Endothelial cell of umbilical vein (primary cell): ENCODE results near the gene ZP1. TPM values are rescaled to one million over a fixed set of nuclear protein-coding genes. Genes with fewer than 3 reads are reported as not detected.

Source experiments
- BruUV-seq: library from RNA; stranded (reverse); fragments of 400-500 nt; replicated peaks from 2 replicates; lab custom pipeline; 2021; lab: Mats Ljungman, UMichigan
- CTCF ChIA-PET: fragments of 300-600, 350-600 bp; sonication (Branson Sonifier 250); formaldehyde crosslinking; loops from one replicate; lab custom pipeline; 2021; ENCODE audit warnings: antibody characterized with exemption, inconsistent platforms; lab: Charles Lee
- POLR2A ChIA-PET: fragments of 300-600, 350-600 bp; sonication (Branson Sonifier 250); formaldehyde crosslinking; loops from one replicate; lab custom pipeline; 2021; ENCODE audit warnings: antibody characterized with exemption, inconsistent platforms; lab: Charles Lee
- DNase-seq: peaks from one replicate; pipeline ENCODE4 v3.0.0-alpha.2; 2011; ENCODE audit warnings: low read depth, low spot score
- FAIRE-seq: peaks from 2 replicates; lab custom pipeline; 2011; peaks lifted over from hg19 to GRCh38; lab: Jason Lieb, UNC
- H2AFZ ChIP-seq: 2 replicates; pipeline ENCODE4 v1.6.0; 2012; ENCODE audit warnings: low read depth, low read length, control low read depth, inconsistent platforms
- H3K27ac ChIP-seq: 2 replicates; pipeline ENCODE4 v1.5.1; 2011; ENCODE audit warnings: low read depth, mild to moderate bottlenecking, control low read depth, low read length, moderate library complexity; ENCODE audit not compliant: insufficient read depth
- H3K27me3 ChIP-seq, 2 experiments: 2 replicates each; pipeline versions ENCODE4 v1.6.0 to v1.6.1; 2011; ENCODE audit warnings: low read length in 2 of 2, mixed read lengths in 1 of 2; ENCODE audit not compliant: control insufficient read depth in 2 of 2, insufficient read depth in 2 of 2
- H3K36me3 ChIP-seq, 2 experiments: 2 replicates in 1 of 2; 3 replicates in 1 of 2; pipeline ENCODE4 v1.5.1; 2011; ENCODE audit warnings: low read length in 2 of 2, mild to moderate bottlenecking in 1 of 2, moderate library complexity in 1 of 2; ENCODE audit not compliant: control insufficient read depth in 2 of 2, insufficient read depth in 2 of 2; ENCODE audit errors: extremely low read depth in 1 of 2
- H3K4me1 ChIP-seq: 3 replicates; pipeline ENCODE4 v1.5.1; 2011; ENCODE audit warnings: mild to moderate bottlenecking, low read length; ENCODE audit not compliant: control insufficient read depth, insufficient read depth; ENCODE audit errors: extremely low read depth
- H3K4me2 ChIP-seq: 2 replicates; pipeline ENCODE4 v1.6.1; 2011; ENCODE audit warnings: low read length, control low read depth, mixed read lengths; ENCODE audit not compliant: insufficient read depth
- H3K4me3 ChIP-seq, 3 experiments: fragments of 200-600 bp in 1 of 3; sonication (generic), shearing (Covaris generic) in 1 of 3; replicated peaks in 1 of 3; 2 replicates each; pipeline ENCODE4 v1.5.1; 2011 to 2016; ENCODE audit warnings: control low read depth in 3 of 3, low read length in 3 of 3, mild to moderate bottlenecking in 2 of 3, inconsistent platforms in 1 of 3, low read depth in 1 of 3, moderate library complexity in 1 of 3; ENCODE audit not compliant: insufficient read depth in 1 of 3
- H3K79me2 ChIP-seq: 2 replicates; pipeline ENCODE4 v1.6.0; 2012; ENCODE audit warnings: low read length, inconsistent platforms; ENCODE audit not compliant: control insufficient read depth, insufficient read depth
- H3K9ac ChIP-seq: replicated peaks from 2 replicates; pipeline ENCODE3; 2011; ENCODE audit warnings: low read length, control low read depth; ENCODE audit not compliant: insufficient read depth; ENCODE audit errors: extremely low read depth
- H3K9me1 ChIP-seq: replicated peaks from 3 replicates; pipeline ENCODE4 v1.6.0; 2011; ENCODE audit warnings: mild to moderate bottlenecking, low read length; ENCODE audit not compliant: control insufficient read depth, insufficient read depth; ENCODE audit errors: extremely low read depth
- H3K9me3 ChIP-seq: replicated peaks from 2 replicates; pipeline ENCODE4 v1.5.1; 2012; ENCODE audit warnings: low read length, inconsistent platforms; ENCODE audit not compliant: control insufficient read depth, insufficient read depth
- H4K20me1 ChIP-seq: replicated peaks from 2 replicates; pipeline ENCODE3; 2011; ENCODE audit warnings: mild to moderate bottlenecking, low read length; ENCODE audit not compliant: control insufficient read depth, insufficient read depth; ENCODE audit errors: extremely low read depth
- GATA2 ChIP-seq: IDR thresholded peaks from 2 replicates; pipeline ENCODE4 v1.7.0; 2011; ENCODE audit warnings: low read depth, mild to moderate bottlenecking, moderate library complexity, mixed read lengths, low read length; ENCODE audit not compliant: insufficient read length, insufficient read depth
- JUN ChIP-seq: IDR thresholded peaks from 2 replicates; pipeline ENCODE4 v1.6.1; 2011; ENCODE audit warnings: borderline replicate concordance, low read depth; ENCODE audit not compliant: insufficient read length, insufficient read depth
- MYC ChIP-seq: IDR thresholded peaks from one replicate; pipeline ENCODE4 v1.6.1; 2011; ENCODE audit warnings: mild to moderate bottlenecking, low read depth, low read length
- POLR2AphosphoS5 ChIP-seq: IDR thresholded peaks from 2 replicates; pipeline ENCODE4 v1.6.1; 2012; ENCODE audit warnings: low read depth, mild to moderate bottlenecking, control low read depth, low read length, moderate library complexity; ENCODE audit not compliant: insufficient read depth
- dilution Hi-C: fragments of 300-500 bp; cut with MboI; formaldehyde crosslinking; loops from one replicate; pipeline ENCODE4 v1.15.0; 2019; ENCODE audit warnings: low sequenced_read_pairs; ENCODE audit not compliant: extremely low pct_ligation_motif_present
- intact Hi-C: fragments of 100-400 bp; cut with micrococcal nuclease; formaldehyde crosslinking; loops from one replicate; pipeline ENCODE4 v1.10.0; 2022
- polyA plus RNA-seq, 4 experiments: library from polyadenylated mRNA; depleted of rRNA in 3 of 4; stranded (reverse) in 3 of 4; unstranded in 1 of 4; fragments of >200 nt; gene quantifications; 2 replicates each; pipeline versions ENCODE4 v1.2.1 to v1.2.3, GENCODE V29; 2011 to 2012; ENCODE audit warnings: missing spikeins in 1 of 4
- total RNA-seq: library from RNA; stranded (reverse); gene quantifications from 2 replicates; pipeline ENCODE4 v1.2.3, GENCODE V29; 2021
- TF ChIP-seq, protein P1 (sequence below): IDR thresholded peaks from 2 replicates; pipeline ENCODE4 v1.6.1; 2011; ENCODE audit not compliant: insufficient read depth, insufficient read length

The ZP1 gene
- total and polyA plus RNA-seq, 2 donors (not counting 3 experiments of a cell fraction or from before 2014, with no cell fraction given): not detected

DNA sequence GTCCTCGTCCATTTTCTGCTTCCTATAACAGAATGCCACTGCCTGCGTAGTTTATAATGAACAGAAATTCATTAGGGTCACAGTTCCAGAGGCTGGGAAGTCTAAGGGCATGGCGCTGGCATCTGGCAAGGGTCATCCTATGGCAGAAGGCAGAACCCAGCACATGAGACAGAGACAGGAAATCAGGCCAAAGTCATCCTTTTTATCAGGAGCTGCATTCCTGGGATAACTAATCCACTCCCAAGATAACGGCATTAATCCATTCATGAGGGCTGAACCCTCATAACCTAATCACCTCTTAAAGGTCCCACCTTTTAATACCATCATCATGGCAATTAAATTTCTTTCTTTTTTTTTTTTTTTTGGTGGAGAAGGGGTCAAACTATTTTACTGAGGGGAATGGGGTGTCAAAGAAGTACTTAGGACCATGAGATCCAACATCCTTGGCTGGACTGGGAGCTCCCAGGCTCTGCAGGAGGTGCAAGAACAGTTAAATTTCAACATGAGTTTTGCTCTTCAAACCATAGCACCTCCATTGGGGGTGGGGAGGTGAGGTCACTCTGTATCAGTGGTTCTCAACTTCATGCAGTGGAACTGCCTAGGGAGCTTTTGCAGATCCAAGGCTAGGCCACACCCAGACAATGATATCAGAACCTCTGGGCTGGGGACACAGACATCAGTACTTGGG is 51.1 kb downstream of the ZP1 start:
- Histone ChIP-seq H3K9ac (no peak overlapping the region), H3K79me2 (peaks cover 51% of the 10 kb centered on the region), H3K4me2 (no peak overlapping the region), H3K27me3 (no peaks in the 10 kb centered on the region), H3K9me3 (no peaks in the 10 kb centered on the region), H3K9me1 (no peaks in the 10 kb centered on the region), H4K20me1 (no peaks in the 10 kb centered on the region), H2AFZ (no peak overlapping the region), H3K4me1 (peaks cover 33% of the 10 kb centered on the region), H3K36me3 (peaks cover 3 to 19% of the 10 kb centered on the region in 2 experiments), H3K27ac (peak overlapping the region; percentile 1), H3K4me3 (no peak overlapping the region)
- TF ChIP-seq GATA2 (peak; percentile 28), MYC (no peak)
- intact Hi-C loops (loop anchor here (10.0 kb wide), 1 partner anchor 216 kb away; no protein-coding TSS in a partner anchor), dilution Hi-C loops (no loop called here)
- FAIRE-seq: no peak
- DNase-seq: no peak
- no TSS peak for BruUV-seq
- CTCF ChIA-PET: interaction anchor here (1.0 to 1.5 kb wide), 2 partner anchors 19 to 22 kb away, joined by 3 to 6 read pairs; no protein-coding TSS in a partner anchor
- POLR2A ChIA-PET: no interaction called here

DNA sequence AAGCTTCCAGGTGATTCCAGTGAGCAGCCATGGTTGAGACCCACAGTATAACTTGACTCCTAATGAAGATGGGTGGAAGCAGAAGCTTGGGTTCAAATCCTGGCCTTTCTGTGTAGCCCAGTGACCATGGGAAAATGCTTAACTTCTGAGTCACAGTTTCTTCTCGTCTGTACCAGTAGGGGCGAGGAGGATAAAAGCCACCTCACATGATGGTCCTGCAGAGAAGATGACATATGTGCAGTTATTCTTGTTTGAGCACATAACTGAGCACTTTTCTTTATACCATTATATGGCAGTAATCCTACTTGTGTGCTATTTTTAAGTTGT is 51.6 kb downstream of the ZP1 start:
- H3K4me1 ChIP-seq: peaks cover 31% of the 10 kb centered on the region
- no peaks in the 10 kb centered on the region for H3K27me3 ChIP-seq
- H3K27ac ChIP-seq: peak overlapping the region; percentile 1
- no peaks in the 10 kb centered on the region for H3K9me3 ChIP-seq
- peak; percentile 75 for FAIRE-seq
- intact Hi-C loops (loop anchor here (10.0 kb wide), 1 partner anchor 216 kb away; no protein-coding TSS in a partner anchor), dilution Hi-C loops (no loop called here)
- peaks cover 51% of the 10 kb centered on the region for H3K79me2 ChIP-seq
- H4K20me1 ChIP-seq: no peaks in the 10 kb centered on the region
- no peak overlapping the region for H3K4me3 ChIP-seq
- no peak for DNase-seq
- CTCF ChIA-PET: interaction anchor here (1.0 to 1.5 kb wide), 3 partner anchors 19 to 143 kb away, joined by 3 to 6 read pairs (median 3); no protein-coding TSS in a partner anchor
- TF ChIP-seq, protein P1, sequence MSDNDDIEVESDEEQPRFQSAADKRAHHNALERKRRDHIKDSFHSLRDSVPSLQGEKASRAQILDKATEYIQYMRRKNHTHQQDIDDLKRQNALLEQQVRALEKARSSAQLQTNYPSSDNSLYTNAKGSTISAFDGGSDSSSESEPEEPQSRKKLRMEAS: no peak
- TF ChIP-seq JUN (peak; percentile 47), POLR2AphosphoS5 (no peak)
- no peaks in the 10 kb centered on the region for H3K9me1 ChIP-seq
- POLR2A ChIA-PET: no interaction called here
- H3K36me3 ChIP-seq: peaks cover 3 to 19% of the 10 kb centered on the region in 2 experiments
- H3K4me2 ChIP-seq: peak overlapping the region; percentile 19
- no peak overlapping the region for H2AFZ ChIP-seq
- no TSS peak for BruUV-seq
- no peak overlapping the region for H3K9ac ChIP-seq
